Epidermal melanocyte (primary cell): ENCODE measurements around the gene HOXB2.
"Not testable (repeated sequence)": the region's sequence is repeated elsewhere in the genome, so short reads cannot be mapped to it uniquely, and the experiment has no call there.

Experiments
- DNase-seq: peaks from one replicate; pipeline ENCODE4 v3.0.0; 2011; ENCODE audit warnings: low spot score; ENCODE audit not compliant: insufficient read length

The HOXB2 gene

DNA sequence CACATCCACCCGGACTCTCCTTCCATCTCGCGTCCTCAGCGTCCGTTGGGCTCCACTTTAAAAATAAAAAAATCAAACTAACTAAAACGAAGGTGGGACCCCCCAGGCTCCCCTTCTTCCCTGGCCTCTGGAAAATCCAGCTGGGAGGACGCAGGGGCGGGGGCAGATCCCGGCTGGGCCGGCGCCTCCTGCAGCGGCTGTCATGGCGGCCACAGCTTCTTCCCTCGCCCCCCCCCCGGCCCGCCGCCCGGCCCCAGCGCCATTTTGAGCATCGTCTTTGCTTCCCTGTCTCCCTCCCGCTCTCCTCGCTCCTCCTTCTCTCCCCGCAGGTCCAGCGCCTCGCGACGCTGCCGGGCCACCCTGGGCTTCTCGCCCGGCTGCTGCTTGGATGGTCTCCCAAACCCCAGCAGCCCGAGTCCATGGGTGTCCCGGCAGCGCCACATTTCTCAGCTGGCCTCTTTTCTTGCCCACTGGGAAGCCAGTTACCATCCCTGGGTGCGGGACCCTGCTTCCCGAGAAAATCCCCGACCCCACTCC lies 3.3 kb downstream of the HOXB2 start:
- no peak for DNase-seq

DNA sequence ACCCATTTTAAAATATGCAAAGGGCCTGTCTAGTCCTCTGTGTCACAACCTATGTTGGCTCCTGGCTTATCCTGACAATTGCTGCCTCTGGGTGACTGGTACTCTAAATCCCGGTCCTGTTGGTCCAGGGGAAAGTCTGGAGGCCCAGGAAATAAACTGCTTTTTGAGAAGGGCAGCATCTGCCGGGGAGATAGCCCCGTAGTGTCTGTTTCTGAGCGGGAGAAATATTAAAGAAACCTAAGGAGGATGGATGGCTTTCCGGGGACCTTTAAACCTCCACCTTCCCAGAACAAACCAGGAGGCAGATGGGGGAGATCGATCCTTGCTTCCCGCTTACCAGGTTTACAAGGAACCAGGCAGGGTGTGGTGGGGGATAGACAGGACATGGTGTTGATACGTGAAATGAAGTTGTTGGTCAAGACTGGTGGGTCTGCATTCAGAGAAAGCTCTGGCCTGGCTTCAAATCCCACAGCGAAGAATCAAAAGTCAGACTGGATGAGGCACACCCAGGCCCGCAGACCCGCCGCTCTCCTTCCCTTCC lies 3.8 kb downstream of the HOXB2 start:
- no peak for DNase-seq

DNA sequence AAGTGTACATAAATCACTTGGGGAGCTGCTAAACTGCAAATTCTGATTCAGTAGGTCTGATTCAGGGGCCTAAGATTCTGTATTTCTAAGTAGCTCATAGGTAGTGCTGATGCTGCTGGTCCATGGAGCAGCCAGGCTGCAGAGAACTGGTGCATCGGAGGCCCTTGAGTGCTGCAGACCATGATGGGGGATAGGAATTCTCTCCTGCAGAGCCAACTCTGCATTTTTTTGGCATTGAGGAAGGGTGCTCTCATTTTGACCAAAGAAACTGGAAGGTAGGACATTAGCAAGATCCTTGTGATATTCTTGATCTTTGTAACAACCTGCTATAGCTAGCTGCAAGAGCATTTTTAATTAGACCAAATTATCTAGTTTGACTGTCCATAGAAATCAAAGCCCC lies 4.7 kb downstream of the HOXB2 start:
- DNase-seq, result no peak

DNA sequence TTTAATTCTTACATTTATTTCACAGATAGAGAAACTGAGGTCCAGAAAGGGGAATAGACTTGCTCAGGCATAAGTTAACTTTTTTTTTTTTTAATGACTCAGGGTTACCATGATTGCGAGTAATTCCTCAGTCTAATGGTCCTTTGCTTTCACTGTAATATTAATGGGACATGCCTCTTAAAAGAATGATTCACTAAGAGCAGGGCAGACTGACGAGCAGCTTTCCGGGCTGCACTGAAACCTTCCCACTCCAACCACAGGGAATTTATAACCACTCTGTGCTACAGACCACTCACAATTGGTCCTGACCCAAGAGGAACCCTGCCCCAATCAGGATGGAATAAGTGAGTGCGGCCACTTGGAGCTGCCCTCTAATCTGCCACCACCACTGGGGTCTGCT lies 5.7 kb downstream of the HOXB2 start:
- DNase-seq, result no peak

DNA sequence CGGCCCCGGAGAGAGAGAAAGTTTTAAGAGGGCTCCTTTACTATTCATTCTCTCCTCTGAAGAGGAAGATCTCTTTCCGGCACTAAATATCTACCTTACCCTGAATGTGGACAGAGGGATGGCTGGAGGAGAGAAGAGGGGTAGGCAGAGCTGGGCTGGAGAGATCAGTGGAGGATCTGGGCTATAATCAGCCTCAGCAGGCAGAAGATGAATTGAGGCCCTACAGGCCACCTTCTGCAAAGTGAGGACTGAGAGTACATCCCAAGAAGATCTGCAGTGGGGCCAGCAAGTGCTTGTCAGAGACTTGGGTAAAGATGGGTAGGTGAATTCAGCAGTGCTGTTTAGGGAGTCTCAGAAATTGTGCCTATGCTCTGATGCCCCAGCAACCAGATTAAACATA lies 7.6 kb downstream of the HOXB2 start:
- no peak for DNase-seq

DNA sequence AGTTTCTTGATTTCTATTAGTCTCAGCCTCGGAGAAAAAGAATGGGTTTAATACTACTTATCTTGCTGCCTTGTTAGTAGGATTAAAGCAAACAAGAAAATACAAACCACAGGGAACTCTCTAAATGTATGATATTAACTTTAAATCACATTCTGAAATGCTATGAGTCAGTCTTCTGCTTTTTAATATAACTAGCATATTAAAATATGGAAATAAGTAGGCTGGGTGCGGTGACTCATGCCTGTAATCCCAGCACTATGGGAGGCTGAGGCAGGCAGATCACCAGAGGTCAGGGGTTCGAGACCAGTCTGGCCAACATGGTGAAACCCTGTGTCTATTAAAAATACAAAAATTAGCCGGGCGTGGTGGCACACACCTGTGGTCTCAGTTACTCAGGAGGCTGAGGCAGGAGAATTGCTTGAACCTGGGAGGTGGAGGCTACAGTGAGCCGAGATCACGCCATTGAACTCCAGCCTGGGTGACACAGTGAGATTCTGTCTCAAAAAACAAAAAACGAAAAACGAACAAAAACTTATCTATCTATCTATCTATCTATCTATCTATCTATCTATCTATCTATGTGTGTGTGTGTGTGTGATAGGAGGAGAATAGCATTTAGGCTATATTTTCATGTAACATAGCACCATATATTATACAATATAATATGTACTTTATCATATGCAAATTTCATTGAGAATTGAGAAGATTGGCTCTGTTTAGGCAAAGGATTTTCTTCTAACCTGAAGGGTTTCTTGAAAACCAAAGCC lies 8.9 kb downstream of the HOXB2 start:
- not testable (repeated sequence) for DNase-seq

DNA sequence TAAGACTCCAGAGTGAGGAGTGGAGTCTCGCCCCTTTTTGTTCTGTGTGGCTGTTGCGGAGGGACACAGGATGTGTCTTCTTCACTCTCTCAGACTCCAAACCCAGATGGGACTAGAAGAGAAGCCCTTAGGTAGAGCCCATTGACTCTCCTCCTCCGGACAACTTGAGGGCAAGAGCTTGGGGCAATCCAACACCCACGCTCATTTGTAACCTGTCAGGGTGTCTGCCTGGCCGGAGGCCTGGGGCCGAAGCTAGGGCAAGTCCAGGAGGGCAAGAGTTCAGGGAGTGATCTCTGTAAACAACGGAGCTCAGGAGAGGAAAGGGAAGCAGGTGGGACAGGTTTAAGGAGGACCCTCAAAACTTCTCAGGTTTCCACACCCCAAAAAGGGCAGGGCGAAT lies 12.6 kb downstream of the HOXB2 start:
- no peak for DNase-seq

DNA sequence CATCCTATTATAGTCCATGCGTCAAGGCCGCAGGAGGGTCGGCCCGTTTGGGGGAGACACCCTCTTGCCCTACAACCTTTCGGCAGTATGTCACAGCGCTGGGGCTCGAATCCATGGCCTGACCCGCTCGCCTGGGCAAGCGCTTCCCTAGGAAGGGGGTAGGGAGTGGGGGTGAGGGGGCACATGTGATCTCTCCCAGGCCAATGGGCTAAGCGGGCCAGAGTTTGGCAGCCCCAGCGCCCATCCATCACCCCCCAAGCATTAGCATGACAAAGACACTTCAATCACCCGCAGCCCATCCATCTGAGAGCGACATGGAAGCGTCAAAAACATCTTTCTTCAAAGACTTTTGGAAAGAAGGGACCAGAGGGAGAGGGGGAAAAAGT lies 14.0 kb downstream of the HOXB2 start, which contains the start of gene HOXB1:
HOXB1 (minus strand) TSS at position 125 of the 386 bp plus-strand sequence; CDS start at position 18, 107 bp downstream.
- DNase-seq, result no peak

DNA sequence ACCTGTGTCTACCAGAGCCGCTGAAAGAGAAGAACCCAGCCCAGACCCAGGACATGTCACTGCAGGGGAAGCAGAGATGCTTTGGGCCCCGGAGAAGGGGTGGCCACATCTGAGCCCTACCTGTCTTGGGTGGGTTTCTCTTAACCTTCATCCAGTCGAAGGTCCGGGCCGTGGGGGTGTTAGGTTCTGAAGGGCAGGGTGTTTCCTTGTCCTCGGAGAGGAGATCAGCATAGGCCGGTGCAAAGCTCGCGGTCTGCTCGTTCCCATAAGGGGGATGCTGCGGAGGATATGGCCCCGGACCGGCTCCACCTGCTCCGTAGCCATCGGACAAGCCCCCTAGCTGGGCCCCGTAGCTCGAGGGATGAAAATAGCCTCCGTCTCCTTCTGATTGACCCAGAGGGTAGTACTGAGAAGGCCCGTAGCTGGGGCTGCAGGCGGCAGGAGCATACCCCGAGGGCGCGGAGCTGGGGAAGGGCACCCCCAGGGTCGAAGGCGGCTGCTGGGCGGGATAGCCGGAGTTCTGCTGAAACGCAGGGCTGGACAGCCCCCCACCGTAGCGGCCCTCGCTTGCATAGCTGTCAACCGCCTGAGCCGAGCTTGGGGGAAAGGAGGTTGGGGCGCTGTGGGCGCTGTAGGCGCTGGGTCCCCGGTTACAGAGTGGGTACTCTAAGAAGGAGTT lies 14.6 kb downstream of the HOXB2 start:
- DNase-seq, result no peak

DNA sequence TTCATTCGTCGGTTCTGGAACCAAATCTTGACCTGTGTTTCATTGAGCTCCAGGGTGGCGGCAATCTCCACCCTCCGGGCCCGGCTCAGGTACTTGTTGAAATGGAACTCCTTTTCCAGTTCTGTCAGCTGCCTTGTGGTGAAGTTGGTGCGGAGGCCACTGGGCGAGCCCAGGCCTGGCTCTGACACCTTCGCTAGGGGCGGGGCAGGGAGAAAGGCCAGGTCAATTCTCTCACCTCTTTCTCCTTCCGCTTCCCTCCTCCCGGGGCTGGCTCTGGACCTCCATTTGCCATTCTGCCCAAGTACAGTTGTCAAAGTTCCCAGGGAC lies 15.3 kb downstream of the HOXB2 start:
- no peak for DNase-seq

DNA sequence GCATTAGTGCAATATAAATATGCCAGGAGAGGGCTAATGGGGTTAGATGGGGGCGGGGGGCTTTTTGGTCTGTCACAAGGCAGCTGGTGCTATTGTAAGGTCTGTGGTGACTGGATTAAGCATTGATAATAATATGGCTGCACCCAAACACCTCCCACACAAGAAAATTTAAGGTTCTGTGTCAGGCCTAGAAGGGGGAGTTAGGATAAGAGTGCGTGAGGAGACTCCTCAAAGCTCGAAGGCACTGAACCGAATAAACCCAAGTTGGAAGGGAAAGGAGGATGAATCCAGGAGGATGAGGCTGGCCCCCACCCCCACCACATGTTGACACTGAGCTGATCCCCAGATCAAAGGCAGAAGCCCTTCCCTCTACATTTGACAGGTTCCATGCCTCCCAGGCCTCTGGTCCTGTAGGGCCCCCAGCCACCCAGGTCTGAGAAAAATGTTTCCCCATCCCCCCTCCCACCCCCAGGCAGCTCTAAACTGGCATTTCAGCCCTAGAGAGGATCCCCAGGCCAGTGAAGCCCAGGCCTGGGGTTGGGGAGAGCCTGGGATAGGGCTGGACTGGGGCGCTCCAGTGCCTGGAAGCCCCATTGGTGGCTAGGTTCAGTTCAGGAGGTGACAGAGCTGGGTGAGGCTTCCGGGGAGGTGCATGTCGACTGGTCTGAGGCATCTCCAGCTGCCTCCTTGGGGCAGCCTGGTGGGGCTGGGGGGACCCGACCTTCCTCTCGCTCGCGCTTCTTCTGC lies 15.8 kb downstream of the HOXB2 start:
- DNase-seq, result no peak

DNA sequence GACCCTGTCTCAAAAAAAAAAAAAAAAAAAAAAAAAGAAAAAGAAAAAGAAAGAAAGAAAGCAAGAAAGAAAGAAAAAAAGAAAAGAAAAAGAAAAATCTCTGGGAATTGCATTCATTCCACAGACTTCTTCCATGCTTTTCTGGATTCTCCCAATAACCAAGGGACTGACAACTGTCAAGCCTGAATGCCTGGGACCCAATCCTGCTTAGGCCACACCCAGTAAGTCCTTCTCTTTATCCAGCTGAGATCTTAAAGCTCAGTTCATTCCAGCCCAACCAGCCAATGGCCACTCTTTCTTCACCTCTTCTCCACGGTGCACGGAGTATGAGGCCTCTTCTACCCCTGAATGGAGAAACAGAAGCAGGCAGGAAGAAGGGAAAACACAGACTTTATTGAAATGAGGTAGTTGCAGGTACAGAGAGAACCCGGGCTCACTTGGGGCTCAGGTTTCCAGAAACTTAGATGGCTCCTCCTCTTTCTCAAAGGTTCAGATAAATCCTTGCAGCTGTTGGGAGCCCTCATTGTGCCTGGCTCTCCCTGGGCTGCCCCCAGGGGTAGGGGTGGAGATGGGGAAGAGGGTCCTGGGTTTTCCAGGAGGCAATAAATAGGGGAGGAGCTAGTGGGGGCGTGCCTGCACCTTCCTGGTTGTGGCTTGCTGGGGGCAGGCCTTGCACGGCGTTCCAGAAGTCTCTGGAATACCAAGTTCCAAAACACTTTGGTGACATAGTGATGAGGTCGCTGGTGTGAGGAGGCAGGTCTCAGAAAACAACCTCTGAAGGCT lies 16.6 kb downstream of the HOXB2 start:
- no peak for DNase-seq

DNA sequence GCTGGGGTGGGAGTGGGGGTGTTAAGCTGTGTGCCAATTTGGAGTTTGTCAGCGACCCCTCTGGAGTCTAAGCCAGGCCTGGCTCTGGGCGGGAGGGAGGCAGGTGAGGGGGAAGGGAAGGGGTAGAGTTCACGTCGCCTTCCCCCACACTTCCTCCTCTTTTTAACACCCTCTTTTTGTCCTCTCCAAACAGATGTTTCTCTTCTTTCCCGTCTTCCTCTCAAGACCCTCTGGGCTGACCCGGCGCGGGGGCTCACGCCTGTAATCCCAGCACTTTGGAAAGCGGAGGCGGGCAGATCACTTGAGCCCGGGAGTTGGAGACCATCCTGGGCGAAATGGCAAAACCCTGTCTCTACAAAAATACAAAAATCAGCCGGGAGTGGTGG lies 17.4 kb downstream of the HOXB2 start:
- no peak for DNase-seq

DNA sequence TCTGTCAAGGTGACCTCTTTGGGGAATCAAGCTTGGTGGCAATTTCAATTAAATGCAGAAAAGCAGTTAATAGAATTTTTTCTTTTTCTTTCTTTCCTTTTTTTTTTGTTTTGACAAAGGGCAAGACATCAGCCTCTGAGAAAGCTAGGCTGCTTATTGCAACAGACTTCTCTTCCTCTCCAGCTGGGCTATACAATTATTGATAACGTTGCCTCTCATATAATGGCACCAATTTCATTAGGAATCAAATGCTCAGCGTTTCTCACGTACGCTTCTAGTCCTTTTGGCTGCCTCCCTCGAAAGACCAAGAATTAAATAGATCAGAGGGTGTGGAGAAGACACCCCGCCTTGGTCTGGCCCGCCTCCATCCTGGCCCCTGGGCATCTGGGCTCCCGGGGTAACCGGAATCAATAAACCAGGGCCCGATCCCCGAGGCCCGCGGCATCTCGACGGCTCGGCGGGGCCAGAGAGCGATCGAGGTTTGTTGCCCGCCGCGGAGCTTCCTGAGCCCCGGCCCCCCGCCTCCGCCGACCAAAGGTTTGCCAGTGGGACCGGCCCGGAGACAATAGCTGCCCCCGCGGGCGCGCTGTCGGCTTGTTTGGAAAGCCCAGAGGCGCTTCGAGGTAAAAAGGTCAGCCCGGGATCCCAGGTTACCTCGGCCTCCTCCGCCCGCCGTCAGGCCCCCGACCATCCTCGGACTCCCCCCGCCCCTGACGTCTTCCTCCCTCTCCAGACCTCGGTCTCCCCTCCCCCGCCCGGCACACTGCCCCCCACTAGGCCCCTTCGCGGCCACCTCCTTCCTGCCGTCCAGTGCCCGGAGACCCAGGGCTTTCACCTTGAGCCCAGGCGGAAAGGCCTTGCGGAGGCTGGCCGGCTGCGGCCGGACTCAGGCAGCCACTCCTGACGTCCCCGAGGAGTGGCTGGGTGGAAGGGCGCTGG lies 18.0 kb downstream of the HOXB2 start:
- no peak for DNase-seq

DNA sequence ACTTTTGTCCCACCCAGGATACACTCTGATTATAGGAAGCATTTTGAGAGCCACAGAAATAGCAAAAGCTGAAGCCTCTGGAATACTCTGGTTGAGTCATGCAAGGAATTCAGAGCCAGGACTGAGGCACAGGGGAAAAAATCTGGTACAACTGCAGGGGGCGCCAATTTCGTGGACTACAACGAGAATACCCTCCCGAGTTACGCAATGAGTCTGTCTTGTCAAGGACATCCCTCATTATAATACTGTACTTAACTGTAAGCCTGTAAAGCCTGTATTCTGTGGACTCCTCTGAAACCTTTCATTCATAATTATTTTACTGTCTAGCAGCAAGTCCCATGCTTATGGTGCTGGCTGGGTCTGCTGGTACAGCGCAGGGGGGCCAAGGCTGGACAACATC lies 21.9 kb downstream of the HOXB2 start:
- no peak for DNase-seq

DNA sequence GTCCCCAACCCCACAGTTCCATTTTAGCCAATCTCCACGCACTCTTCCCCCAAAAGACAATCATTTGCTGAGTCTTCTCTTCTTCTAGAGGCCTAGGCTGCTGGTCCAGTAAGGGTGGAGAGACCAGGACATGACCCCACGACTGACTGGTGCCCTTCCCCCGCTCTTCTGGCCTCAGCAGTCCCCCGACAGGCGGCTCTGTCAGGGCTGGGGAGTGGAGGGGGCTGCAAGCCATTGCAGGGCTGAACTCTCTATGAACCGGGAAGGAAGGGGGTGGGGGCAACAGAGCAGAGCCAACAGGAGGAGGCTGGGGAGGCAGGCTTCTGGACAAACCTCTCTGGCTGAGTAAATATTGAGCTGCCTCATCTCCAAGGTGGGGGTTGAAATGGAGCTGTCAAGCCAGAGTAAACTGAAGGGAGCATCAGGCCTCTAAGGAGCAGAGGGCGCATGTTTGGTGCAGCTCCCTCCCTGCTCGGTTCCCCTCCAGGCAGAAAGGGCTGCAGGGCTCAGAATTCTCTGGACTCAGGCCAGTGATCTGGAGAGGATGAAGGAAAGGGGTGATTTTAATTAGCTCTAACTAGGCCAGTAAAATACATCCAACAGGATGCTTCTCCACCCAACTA lies 22.8 kb downstream of the HOXB2 start:
- DNase-seq, result no peak

DNA sequence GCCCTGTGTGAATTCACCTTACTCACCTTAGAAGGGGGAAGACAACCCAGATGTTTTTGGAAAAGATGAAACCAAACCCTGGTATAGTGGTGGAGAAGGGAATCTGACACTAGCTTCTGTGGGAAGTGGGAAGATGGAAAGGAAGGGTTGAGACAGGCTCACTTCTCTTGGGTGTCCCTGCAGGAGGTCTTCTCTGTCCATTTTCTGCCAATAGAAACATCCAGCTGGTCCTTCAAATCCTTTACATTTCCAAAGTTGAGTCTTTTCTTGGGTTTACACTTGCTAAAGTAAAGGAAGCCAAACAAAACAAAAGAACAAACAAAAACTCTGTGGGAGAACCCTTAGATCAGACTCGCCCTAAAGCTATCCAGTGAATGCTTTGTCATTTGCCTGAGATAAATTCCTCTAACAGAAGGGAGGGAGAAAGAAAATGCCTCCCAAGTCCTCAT lies 24.3 kb downstream of the HOXB2 start:
- DNase-seq, result no peak

DNA sequence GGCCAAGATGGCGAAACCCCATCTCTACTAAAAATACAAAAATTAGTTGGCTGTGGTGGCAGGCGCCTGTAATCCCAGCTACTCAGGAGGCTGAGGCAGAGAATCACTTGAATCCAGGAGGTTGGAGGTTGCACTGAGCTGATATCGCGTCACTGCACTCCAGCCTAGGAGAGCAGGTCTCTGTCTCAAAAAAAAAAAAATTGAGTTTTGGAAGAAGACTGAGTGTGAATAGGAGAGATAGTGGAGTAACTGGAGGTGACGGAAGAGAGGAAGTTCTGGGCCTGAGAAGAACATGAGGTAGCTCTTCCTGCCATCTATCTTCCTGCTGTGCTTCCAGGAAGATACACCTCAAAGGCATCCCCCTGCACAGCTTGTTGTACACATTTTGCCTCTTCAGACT lies 25.5 kb downstream of the HOXB2 start:
- no peak for DNase-seq

DNA sequence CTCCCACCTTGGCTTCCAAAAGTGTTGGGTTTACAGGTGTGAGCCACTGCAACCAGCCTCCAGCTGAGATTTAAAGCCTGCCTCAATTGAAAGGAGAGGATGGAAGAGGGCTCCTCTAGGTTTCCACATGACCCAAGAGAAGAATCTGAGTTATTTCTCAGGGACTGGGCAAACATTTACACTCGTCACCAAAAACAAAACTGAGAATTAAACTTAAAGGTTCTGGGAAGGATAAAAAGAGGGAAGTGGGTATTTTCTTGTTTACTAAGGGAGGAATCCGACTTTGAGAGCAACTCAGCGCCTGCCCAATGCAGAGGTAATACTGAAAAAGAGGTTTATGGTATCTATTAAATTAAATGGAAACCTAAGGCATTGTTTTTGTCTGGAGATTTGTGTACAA lies 27.4 kb downstream of the HOXB2 start:
- DNase-seq, result no peak
